Measurements from ENCODE around the gene IGF1. TPM values are rescaled to one million over a fixed set of nuclear protein-coding genes. Genes with fewer than 3 reads are reported as not detected.

Gene IGF1
- total RNA-seq, 1 donor from 2014 or later, result 6.0 TPM

DNA sequence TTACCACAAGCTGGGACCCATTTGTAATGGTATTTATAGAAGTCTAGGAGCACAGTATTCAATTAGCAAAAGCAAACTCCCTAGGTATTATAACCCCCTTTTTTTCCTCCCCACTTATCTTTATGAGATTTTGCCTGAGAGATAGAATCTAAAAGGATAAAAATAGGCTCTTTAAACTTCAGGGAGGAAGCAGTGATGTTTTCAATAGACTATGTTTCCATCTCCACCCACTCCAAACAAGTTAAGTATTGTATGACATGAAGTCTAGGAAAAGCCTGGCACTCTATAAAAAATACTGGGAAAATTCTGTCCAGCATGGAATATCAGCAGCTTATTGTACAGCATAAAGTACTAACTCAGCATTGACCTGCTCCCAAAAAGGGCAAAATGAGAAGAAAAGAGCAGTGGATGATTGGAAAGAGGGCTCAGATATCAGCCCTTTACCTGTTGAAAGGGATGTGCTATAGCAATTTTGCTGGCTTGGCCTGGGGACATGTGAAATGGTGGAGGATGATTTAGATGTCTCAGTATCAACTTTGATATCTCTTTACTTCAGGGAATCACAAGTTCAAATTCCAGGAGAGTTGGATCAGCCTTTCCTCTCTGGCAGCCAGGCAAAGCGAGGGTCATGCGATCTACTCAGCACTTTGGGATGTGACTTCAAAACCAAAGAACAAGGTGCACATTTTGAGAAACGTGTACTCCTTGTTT is 72.4 kb downstream of the IGF1 start:
- no peak for TF ChIP-seq CTCF (IDR thresholded peaks at IDR 0.05)
- ATAC-seq (no peak), DNase-seq (no peak)
- Histone ChIP-seq H3K27me3 (no peaks in the 10 kb centered on the region), H3K4me3 (no peak overlapping the region), H3K4me1 (no peaks in the 10 kb centered on the region), H3K9me3 (no peaks in the 10 kb centered on the region), H3K36me3 (no peaks in the 10 kb centered on the region), H3K27ac (no peak overlapping the region)
- intact Hi-C loops (cut with DNase I), result no loop called here

GRCh38 chr12:102406033-102406584 is 74.3 kb downstream of the IGF1 start:
- H3K27ac ChIP-seq, result no peak overlapping the region
- peak; percentile 46 for ATAC-seq

GRCh38 chr12:102401087-102401486 is 79.3 kb downstream of the IGF1 start:
- Histone ChIP-seq H3K4me1 (no peaks in the 10 kb centered on the region), H3K27me3 (no peaks in the 10 kb centered on the region), H3K36me3 (no peaks in the 10 kb centered on the region), H3K9me3 (no peaks in the 10 kb centered on the region), H3K4me3 (no peak overlapping the region), H3K27ac (no peak overlapping the region)
- ATAC-seq (no peak), DNase-seq (no peak)
- intact Hi-C loops (cut with DNase I), result no loop called here
- no peak for TF ChIP-seq CTCF (IDR thresholded peaks at IDR 0.05)

More at GRCh38 chr12:102406033-102406584, 74.3 kb downstream of the IGF1 start:
- DNase-seq, result no peak
- no peaks in the 10 kb centered on the region for H3K9me3 ChIP-seq
- no peak overlapping the region for H3K4me3 ChIP-seq
- H3K36me3 ChIP-seq, result no peaks in the 10 kb centered on the region
- TF ChIP-seq CTCF (IDR thresholded peaks at IDR 0.05), result no peak
- intact Hi-C loops (cut with DNase I), result no loop called here
- no peaks in the 10 kb centered on the region for H3K4me1 ChIP-seq
- no peaks in the 10 kb centered on the region for H3K27me3 ChIP-seq

- no peak for TF ChIP-seq CTCF (IDR thresholded peaks at IDR 0.05)
- no peak overlapping the region for H3K4me3 ChIP-seq
- no peaks in the 10 kb centered on the region for H3K9me3 ChIP-seq
- intact Hi-C loops (cut with DNase I), result no loop called here
- no peaks in the 10 kb centered on the region for H3K36me3 ChIP-seq
- ATAC-seq, result no peak
- H3K27me3 ChIP-seq, result no peaks in the 10 kb centered on the region
- no peak for DNase-seq
- no peak overlapping the region for H3K27ac ChIP-seq
- no peaks in the 10 kb centered on the region for H3K4me1 ChIP-seq
Measured at GRCh38 chr12:102399653-102400052, 80.7 kb downstream of the IGF1 start.

DNA sequence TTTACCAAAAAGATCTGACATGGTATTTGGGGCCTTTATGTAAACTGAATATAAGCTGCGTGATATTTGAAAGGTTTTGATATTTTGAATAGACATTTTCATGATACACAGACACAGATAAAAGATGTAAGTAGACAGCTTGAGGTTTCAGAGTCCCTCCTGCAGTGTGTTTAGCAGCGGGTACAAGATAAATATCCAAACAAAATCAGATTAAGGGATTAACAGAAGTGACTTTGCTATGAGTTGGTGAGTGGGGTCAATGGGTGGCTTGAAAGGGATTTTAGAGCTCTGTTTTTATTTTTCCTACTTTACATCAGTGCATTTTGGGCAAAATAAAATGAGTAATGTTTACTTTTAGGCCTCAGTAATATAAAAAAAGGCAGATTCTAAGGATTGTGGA is 84.1 kb downstream of the IGF1 start:
- DNase-seq (no peak), ATAC-seq (no peak)
- Histone ChIP-seq H3K36me3 (no peaks in the 10 kb centered on the region), H3K4me1 (no peaks in the 10 kb centered on the region), H3K27ac (no peak overlapping the region), H3K9me3 (no peaks in the 10 kb centered on the region), H3K27me3 (no peaks in the 10 kb centered on the region), H3K4me3 (no peak overlapping the region)
- no peak for TF ChIP-seq CTCF (IDR thresholded peaks at IDR 0.05)
- intact Hi-C loops (cut with DNase I), result no loop called here
